C4-2B (cell line): ENCODE results near the gene DLL3.

Experiments used
- ZFX ChIP-seq: fragments of 450-650 bp; IDR thresholded peaks from 2 replicates; pipeline ENCODE4 v1.6.1; 2017
- TF ChIP-seq, protein P1 (sequence below): fragments of 450-650 bp; conservative IDR thresholded peaks from 2 replicates; pipeline ENCODE4 v1.5.1; 2017; ENCODE audit warnings: mild to moderate bottlenecking

DNA sequence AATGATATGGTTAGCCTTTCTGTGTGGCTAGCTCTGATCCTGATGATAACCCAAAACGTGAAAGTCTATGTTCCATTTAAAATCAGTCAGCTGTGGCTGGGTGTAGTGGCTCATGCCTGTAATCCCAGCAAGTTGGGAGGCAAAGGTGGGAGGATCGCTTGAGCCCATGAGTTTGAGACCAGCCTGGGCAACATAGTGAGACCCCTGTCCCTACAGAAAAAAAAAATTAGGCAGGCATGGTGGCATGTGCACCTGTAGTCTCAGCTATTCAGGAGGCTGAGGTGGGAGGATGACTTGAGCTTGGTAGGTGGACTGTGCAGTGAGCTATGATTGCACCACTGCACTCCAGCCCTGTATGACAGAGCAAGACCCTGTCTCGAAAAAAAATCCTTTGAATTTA lies 35.0 kb downstream of the DLL3 start:
- TF ChIP-seq, protein P1, sequence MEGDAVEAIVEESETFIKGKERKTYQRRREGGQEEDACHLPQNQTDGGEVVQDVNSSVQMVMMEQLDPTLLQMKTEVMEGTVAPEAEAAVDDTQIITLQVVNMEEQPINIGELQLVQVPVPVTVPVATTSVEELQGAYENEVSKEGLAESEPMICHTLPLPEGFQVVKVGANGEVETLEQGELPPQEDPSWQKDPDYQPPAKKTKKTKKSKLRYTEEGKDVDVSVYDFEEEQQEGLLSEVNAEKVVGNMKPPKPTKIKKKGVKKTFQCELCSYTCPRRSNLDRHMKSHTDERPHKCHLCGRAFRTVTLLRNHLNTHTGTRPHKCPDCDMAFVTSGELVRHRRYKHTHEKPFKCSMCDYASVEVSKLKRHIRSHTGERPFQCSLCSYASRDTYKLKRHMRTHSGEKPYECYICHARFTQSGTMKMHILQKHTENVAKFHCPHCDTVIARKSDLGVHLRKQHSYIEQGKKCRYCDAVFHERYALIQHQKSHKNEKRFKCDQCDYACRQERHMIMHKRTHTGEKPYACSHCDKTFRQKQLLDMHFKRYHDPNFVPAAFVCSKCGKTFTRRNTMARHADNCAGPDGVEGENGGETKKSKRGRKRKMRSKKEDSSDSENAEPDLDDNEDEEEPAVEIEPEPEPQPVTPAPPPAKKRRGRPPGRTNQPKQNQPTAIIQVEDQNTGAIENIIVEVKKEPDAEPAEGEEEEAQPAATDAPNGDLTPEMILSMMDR, result no peak
- TF ChIP-seq ZFX, result no peak
